GM18867 (cell line): ENCODE measurements around the gene VSTM1.
"Not testable (repeated sequence)": the region's sequence is repeated elsewhere in the genome, so short reads cannot be mapped to it uniquely, and the experiment has no call there.

Source experiments
- ATAC-seq: cut with Tn5 transposase; IDR thresholded peaks from one replicate; pipeline ENCODE4 v1.9.1; 2021; ENCODE audit warnings: mild to moderate bottlenecking, moderate library complexity; ENCODE audit not compliant: unreplicated experiment

The VSTM1 gene

GRCh38 chr19:54063350-54064116, at the start of gene VSTM1:
Gene VSTM1 (minus strand): TSS chr19:54063897. CDS start chr19:54063777, 120 bp downstream.
- ATAC-seq, result no peak

GRCh38 chr19:54109651-54110050, 46.0 kb upstream of the VSTM1 start:
- ATAC-seq, result no peak

GRCh38 chr19:54108496-54108895, 44.8 kb upstream of the VSTM1 start:
- ATAC-seq, result no peak

- no peak for ATAC-seq
Observed at GRCh38 chr19:54107876-54108490, 44.3 kb upstream of the VSTM1 start.

- ATAC-seq, result no peak
Observed at GRCh38 chr19:54106716-54107115, 43.0 kb upstream of the VSTM1 start.

- no peak for ATAC-seq
Observed at GRCh38 chr19:54105796-54106195, 42.1 kb upstream of the VSTM1 start.

- no peak for ATAC-seq
Observed at GRCh38 chr19:54104998-54105715, 41.5 kb upstream of the VSTM1 start.

- ATAC-seq, result peak; percentile 93
Observed at GRCh38 chr19:54102421-54103169, 38.9 kb upstream of the VSTM1 start, which contains the start of gene NDUFA3. Gene NDUFA3 (plus strand): TSS chr19:54102855. CDS start chr19:54102879, 24 bp downstream.

- ATAC-seq, result no peak
Observed at GRCh38 chr19:54100561-54100960, 36.9 kb upstream of the VSTM1 start, which contains the start of gene OSCAR. Gene OSCAR (minus strand): TSS chr19:54100803. CDS start chr19:54100792, 11 bp downstream.

- ATAC-seq, result not testable (repeated sequence)
Observed at GRCh38 chr19:54099903-54100255, 36.2 kb upstream of the VSTM1 start.

GRCh38 chr19:54099190-54099902, 35.6 kb upstream of the VSTM1 start:
- ATAC-seq, result no peak

- ATAC-seq, result no peak
Observed at GRCh38 chr19:54096617-54097106, 33.0 kb upstream of the VSTM1 start.

- not testable (repeated sequence) for ATAC-seq
Observed at GRCh38 chr19:54095859-54096616, 32.3 kb upstream of the VSTM1 start.

GRCh38 chr19:54095136-54095858, 31.6 kb upstream of the VSTM1 start:
- no peak for ATAC-seq

GRCh38 chr19:54094426-54095000, 30.8 kb upstream of the VSTM1 start:
- ATAC-seq, result no peak

- no peak for ATAC-seq
Observed at GRCh38 chr19:54084410-54084809, 20.7 kb upstream of the VSTM1 start.

- no peak for ATAC-seq
Observed at GRCh38 chr19:54081032-54081431, 17.3 kb upstream of the VSTM1 start, which contains the start of gene TARM1. Gene TARM1 (minus strand): TSS chr19:54081365. CDS start chr19:54081340, 25 bp downstream.

GRCh38 chr19:54077334-54077733, 13.6 kb upstream of the VSTM1 start:
- ATAC-seq, result no peak
